Endothelial cell of umbilical vein (primary cell): Measurements from ENCODE around the gene CAMK2G. TPM values are rescaled to one million over a fixed set of nuclear protein-coding genes. Genes with fewer than 3 reads are reported as not detected.

Source experiments
- BruUV-seq: library from RNA; stranded (reverse); fragments of 400-500 nt; replicated peaks from 2 replicates; lab custom pipeline; 2021; lab: Mats Ljungman, UMichigan
- CTCF ChIA-PET: fragments of 300-600, 350-600 bp; sonication (Branson Sonifier 250); formaldehyde crosslinking; loops from one replicate; lab custom pipeline; 2021; ENCODE audit warnings: antibody characterized with exemption, inconsistent platforms; lab: Charles Lee
- POLR2A ChIA-PET: fragments of 300-600, 350-600 bp; sonication (Branson Sonifier 250); formaldehyde crosslinking; loops from one replicate; lab custom pipeline; 2021; ENCODE audit warnings: antibody characterized with exemption, inconsistent platforms; lab: Charles Lee
- DNase-seq: peaks from one replicate; pipeline ENCODE4 v3.0.0-alpha.2; 2011; ENCODE audit warnings: low read depth, low spot score
- FAIRE-seq: peaks from 2 replicates; lab custom pipeline; 2011; peaks lifted over from hg19 to GRCh38; lab: Jason Lieb, UNC
- H2AFZ ChIP-seq: 2 replicates; pipeline ENCODE4 v1.6.0; 2012; ENCODE audit warnings: low read depth, low read length, control low read depth, inconsistent platforms
- H3K27ac ChIP-seq: 2 replicates; pipeline ENCODE4 v1.5.1; 2011; ENCODE audit warnings: low read depth, mild to moderate bottlenecking, control low read depth, low read length, moderate library complexity; ENCODE audit not compliant: insufficient read depth
- H3K27me3 ChIP-seq, 2 experiments: 2 replicates each; pipeline versions ENCODE4 v1.6.0 to v1.6.1; 2011; ENCODE audit warnings: low read length in 2 of 2, mixed read lengths in 1 of 2; ENCODE audit not compliant: control insufficient read depth in 2 of 2, insufficient read depth in 2 of 2
- H3K36me3 ChIP-seq, 2 experiments: 2 replicates in 1 of 2; 3 replicates in 1 of 2; pipeline ENCODE4 v1.5.1; 2011; ENCODE audit warnings: low read length in 2 of 2, mild to moderate bottlenecking in 1 of 2, moderate library complexity in 1 of 2; ENCODE audit not compliant: control insufficient read depth in 2 of 2, insufficient read depth in 2 of 2; ENCODE audit errors: extremely low read depth in 1 of 2
- H3K4me1 ChIP-seq: 3 replicates; pipeline ENCODE4 v1.5.1; 2011; ENCODE audit warnings: mild to moderate bottlenecking, low read length; ENCODE audit not compliant: control insufficient read depth, insufficient read depth; ENCODE audit errors: extremely low read depth
- H3K4me2 ChIP-seq: 2 replicates; pipeline ENCODE4 v1.6.1; 2011; ENCODE audit warnings: low read length, control low read depth, mixed read lengths; ENCODE audit not compliant: insufficient read depth
- H3K4me3 ChIP-seq, 3 experiments: fragments of 200-600 bp in 1 of 3; sonication (generic), shearing (Covaris generic) in 1 of 3; replicated peaks in 1 of 3; 2 replicates each; pipeline ENCODE4 v1.5.1; 2011 to 2016; ENCODE audit warnings: control low read depth in 3 of 3, low read length in 3 of 3, mild to moderate bottlenecking in 2 of 3, inconsistent platforms in 1 of 3, low read depth in 1 of 3, moderate library complexity in 1 of 3; ENCODE audit not compliant: insufficient read depth in 1 of 3
- H3K79me2 ChIP-seq: 2 replicates; pipeline ENCODE4 v1.6.0; 2012; ENCODE audit warnings: low read length, inconsistent platforms; ENCODE audit not compliant: control insufficient read depth, insufficient read depth
- H3K9ac ChIP-seq: replicated peaks from 2 replicates; pipeline ENCODE3; 2011; ENCODE audit warnings: low read length, control low read depth; ENCODE audit not compliant: insufficient read depth; ENCODE audit errors: extremely low read depth
- H3K9me1 ChIP-seq: replicated peaks from 3 replicates; pipeline ENCODE4 v1.6.0; 2011; ENCODE audit warnings: mild to moderate bottlenecking, low read length; ENCODE audit not compliant: control insufficient read depth, insufficient read depth; ENCODE audit errors: extremely low read depth
- H3K9me3 ChIP-seq: replicated peaks from 2 replicates; pipeline ENCODE4 v1.5.1; 2012; ENCODE audit warnings: low read length, inconsistent platforms; ENCODE audit not compliant: control insufficient read depth, insufficient read depth
- H4K20me1 ChIP-seq: replicated peaks from 2 replicates; pipeline ENCODE3; 2011; ENCODE audit warnings: mild to moderate bottlenecking, low read length; ENCODE audit not compliant: control insufficient read depth, insufficient read depth; ENCODE audit errors: extremely low read depth
- EZH2 ChIP-seq: IDR thresholded peaks from 2 replicates; pipeline ENCODE4 v1.6.1; 2012; ENCODE audit warnings: borderline replicate concordance, low read depth, mild to moderate bottlenecking, moderate library complexity, low read length, inconsistent platforms; ENCODE audit not compliant: severe bottlenecking
- FOS ChIP-seq: IDR thresholded peaks from 2 replicates; pipeline ENCODE4 v1.6.1; 2011; ENCODE audit warnings: mild to moderate bottlenecking, low read length, moderate library complexity, borderline replicate concordance; ENCODE audit not compliant: insufficient read depth
- JUN ChIP-seq: IDR thresholded peaks from 2 replicates; pipeline ENCODE4 v1.6.1; 2011; ENCODE audit warnings: borderline replicate concordance, low read depth; ENCODE audit not compliant: insufficient read length, insufficient read depth
- MYC ChIP-seq: IDR thresholded peaks from one replicate; pipeline ENCODE4 v1.6.1; 2011; ENCODE audit warnings: mild to moderate bottlenecking, low read depth, low read length
- POLR2A ChIP-seq: IDR thresholded peaks from 2 replicates; pipeline ENCODE4 v1.6.1; 2012; ENCODE audit warnings: low read depth, mild to moderate bottlenecking, control low read depth, low read length
- dilution Hi-C: fragments of 300-500 bp; cut with MboI; formaldehyde crosslinking; loops from one replicate; pipeline ENCODE4 v1.15.0; 2019; ENCODE audit warnings: low sequenced_read_pairs; ENCODE audit not compliant: extremely low pct_ligation_motif_present
- intact Hi-C: fragments of 100-400 bp; cut with micrococcal nuclease; formaldehyde crosslinking; loops from one replicate; pipeline ENCODE4 v1.10.0; 2022
- polyA plus RNA-seq, 4 experiments: library from polyadenylated mRNA; depleted of rRNA in 3 of 4; stranded (reverse) in 3 of 4; unstranded in 1 of 4; fragments of >200 nt; gene quantifications; 2 replicates each; pipeline versions ENCODE4 v1.2.1 to v1.2.3, GENCODE V29; 2011 to 2012; ENCODE audit warnings: missing spikeins in 1 of 4
- total RNA-seq: library from RNA; stranded (reverse); gene quantifications from 2 replicates; pipeline ENCODE4 v1.2.3, GENCODE V29; 2021
- TF ChIP-seq, protein P1 (sequence below): IDR thresholded peaks from 2 replicates; pipeline ENCODE4 v1.6.1; 2011; ENCODE audit not compliant: insufficient read depth, insufficient read length
- TF ChIP-seq, protein P2 (sequence below), 2 donors: IDR thresholded peaks; 1 replicate in 1 of 2; 2 replicates in 1 of 2; pipeline ENCODE4 v1.5.1; 2011; ENCODE audit warnings: low read length in 2 of 2, mild to moderate bottlenecking in 2 of 2, moderate library complexity in 2 of 2, control low read depth in 1 of 2, inconsistent platforms in 1 of 2, low read depth in 1 of 2; ENCODE audit not compliant: insufficient read depth in 1 of 2; ENCODE audit errors: extremely low read depth in 1 of 2

The CAMK2G gene
- total and polyA plus RNA-seq, 2 donors (not counting 3 experiments of a cell fraction or from before 2014, with no cell fraction given), result 27.2 to 33.6 TPM

DNA sequence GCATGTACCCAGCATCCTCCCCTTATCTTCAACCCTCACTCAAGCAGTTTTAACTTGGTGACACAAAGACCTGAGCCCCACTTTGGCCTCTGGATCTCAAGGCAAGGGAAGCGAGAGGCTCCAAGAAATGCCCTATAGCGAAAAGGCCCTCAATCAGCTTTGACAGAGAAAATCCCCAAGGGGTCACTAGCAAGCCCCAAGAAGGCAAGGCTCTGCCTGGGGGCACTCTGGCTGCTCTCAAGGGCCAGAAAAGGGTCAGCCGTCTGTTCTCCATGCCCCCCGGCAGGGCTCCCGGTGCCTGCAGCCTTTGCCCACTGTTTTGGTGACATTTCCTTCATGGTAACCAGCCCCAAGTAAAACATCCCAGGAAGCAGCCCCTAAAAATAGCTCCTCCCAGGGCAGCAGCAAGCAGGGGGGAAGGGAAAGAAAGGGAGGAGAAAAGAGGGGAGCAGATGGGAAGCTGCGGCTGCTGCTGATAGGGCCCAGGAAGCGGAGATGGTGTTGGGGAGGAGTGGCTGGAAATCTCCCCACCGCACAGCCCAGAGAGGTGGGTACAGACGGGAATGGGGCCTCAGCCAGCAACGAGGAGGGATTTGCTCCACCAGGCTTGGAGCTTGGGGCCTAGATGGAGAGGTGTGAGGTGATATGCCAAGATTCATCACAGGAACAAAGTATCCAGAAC is 7.1 kb downstream of the CAMK2G start:
- Histone ChIP-seq H3K36me3 (peaks cover 6 to 11% of the 10 kb centered on the region in 2 experiments), H3K9me1 (no peaks in the 10 kb centered on the region), H3K9ac (no peak overlapping the region), H3K27me3 (no peaks in the 10 kb centered on the region), H2AFZ (no peak overlapping the region), H3K4me2 (no peak overlapping the region), H3K4me1 (peaks cover 14% of the 10 kb centered on the region), H3K79me2 (peaks cover 1% of the 10 kb centered on the region), H4K20me1 (no peaks in the 10 kb centered on the region), H3K27ac (no peak overlapping the region), H3K9me3 (no peaks in the 10 kb centered on the region), H3K4me3 (no peak overlapping the region)
- DNase-seq (no peak), FAIRE-seq (no peak)
- dilution Hi-C loops (no loop called here), intact Hi-C loops (no loop called here)
- no TSS peak for BruUV-seq
- TF ChIP-seq EZH2 (no peak), FOS (no peak), POLR2A (no peak), MYC (no peak), JUN (no peak)
- TF ChIP-seq, protein P1, sequence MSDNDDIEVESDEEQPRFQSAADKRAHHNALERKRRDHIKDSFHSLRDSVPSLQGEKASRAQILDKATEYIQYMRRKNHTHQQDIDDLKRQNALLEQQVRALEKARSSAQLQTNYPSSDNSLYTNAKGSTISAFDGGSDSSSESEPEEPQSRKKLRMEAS, result no peak
- TF ChIP-seq, protein P2, sequence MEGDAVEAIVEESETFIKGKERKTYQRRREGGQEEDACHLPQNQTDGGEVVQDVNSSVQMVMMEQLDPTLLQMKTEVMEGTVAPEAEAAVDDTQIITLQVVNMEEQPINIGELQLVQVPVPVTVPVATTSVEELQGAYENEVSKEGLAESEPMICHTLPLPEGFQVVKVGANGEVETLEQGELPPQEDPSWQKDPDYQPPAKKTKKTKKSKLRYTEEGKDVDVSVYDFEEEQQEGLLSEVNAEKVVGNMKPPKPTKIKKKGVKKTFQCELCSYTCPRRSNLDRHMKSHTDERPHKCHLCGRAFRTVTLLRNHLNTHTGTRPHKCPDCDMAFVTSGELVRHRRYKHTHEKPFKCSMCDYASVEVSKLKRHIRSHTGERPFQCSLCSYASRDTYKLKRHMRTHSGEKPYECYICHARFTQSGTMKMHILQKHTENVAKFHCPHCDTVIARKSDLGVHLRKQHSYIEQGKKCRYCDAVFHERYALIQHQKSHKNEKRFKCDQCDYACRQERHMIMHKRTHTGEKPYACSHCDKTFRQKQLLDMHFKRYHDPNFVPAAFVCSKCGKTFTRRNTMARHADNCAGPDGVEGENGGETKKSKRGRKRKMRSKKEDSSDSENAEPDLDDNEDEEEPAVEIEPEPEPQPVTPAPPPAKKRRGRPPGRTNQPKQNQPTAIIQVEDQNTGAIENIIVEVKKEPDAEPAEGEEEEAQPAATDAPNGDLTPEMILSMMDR (IDR thresholded peaks at IDR 0.05; ENCODE audit: extremely low read depth in 1 of 2, insufficient read depth in 1 of 2, low read depth in 1 of 2, low read length in 2 of 2), result no peak
- POLR2A ChIA-PET, result no interaction called here
- CTCF ChIA-PET, result interaction anchor here (1.5 to 2.1 kb wide), 2 partner anchors 19 to 49 kb away, joined by 5 to 6 read pairs; no protein-coding TSS in a partner anchor
